KBM-7 (cell line): Measurements from ENCODE around the gene AGPAT2.
"Not testable (repeated sequence)": the region's sequence is repeated elsewhere in the genome, so short reads cannot be mapped to it uniquely, and the experiment has no call there.

Experiments used
- DNase-seq: peaks from one replicate; pipeline ENCODE4 v3.0.0-alpha.2; 2015
- in situ Hi-C: fragments of 300-500 bp; cut with MboI; formaldehyde crosslinking; loops from 2 replicates; pipeline ENCODE4 v1.14.3; 2020; ENCODE audit warnings: low sequenced_read_pairs, low pct_unique_long_range_greater_than_20kb, mixed read lengths

Gene AGPAT2

GRCh38 chr9:136721339-136722092 lies 34.3 kb upstream of the AGPAT2 start:
- no peak for DNase-seq
- in situ Hi-C loops = no loop called here

DNA sequence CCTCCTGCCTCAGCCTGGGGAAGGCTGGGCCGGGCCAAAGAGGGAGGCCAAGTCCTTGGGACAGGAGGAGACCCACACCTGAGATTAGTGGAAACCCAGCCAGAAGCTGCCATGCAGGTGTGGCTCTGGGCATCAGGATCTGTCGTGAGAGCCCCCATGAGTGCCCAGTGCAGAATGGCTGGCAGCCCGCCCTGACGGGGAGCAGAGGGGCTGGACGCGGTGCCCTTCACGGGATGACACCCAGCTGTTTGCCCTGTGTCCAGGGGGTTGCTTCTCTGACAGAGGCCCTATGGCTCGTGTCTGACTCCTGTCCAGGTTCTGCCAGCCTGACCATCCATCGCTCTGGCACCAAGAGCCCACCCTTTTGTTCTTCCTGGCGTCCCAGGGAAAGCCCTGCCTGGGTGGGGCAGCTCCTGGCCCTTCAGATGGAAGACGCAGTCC lies 33.7 kb upstream of the AGPAT2 start:
- no peak for DNase-seq
- in situ Hi-C loops = no loop called here

DNA sequence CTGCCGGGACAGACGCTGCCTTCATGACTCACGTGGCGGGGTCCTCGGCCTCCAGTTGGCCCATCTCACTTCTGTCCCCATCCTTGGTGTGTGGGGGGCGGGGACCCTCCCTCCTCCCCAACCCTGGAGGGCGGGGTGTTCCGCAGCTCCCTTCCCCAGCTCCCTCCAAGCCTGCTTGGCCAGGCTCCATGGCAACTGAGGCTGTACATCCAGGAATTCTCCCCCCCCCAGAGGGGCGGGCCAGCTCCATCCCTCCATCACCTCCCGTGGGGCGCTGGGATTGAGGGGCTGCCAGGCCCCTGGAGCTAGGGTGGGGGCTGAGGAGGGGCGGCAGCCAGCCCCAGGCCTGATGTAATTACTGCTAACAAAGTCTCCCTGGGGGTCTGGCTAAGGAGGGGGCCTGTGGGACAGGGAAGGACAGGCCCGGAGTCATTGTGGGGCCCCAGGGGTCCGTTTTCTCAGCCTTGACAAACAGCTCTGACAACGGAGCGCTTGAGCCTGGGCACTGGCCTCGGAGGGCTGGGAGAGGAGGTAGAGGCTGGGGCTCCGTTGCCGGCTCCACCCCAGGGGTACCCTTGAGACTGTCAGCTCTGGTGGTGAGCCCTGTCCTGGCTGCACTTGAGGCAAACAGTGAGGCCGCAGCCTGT lies 33.1 kb upstream of the AGPAT2 start:
- in situ Hi-C loops = no loop called here
- DNase-seq = no peak

- in situ Hi-C loops = no loop called here
- no peak for DNase-seq
These were observed 32.1 kb upstream of the AGPAT2 start for GRCh38 chr9:136719195-136719880.

DNA sequence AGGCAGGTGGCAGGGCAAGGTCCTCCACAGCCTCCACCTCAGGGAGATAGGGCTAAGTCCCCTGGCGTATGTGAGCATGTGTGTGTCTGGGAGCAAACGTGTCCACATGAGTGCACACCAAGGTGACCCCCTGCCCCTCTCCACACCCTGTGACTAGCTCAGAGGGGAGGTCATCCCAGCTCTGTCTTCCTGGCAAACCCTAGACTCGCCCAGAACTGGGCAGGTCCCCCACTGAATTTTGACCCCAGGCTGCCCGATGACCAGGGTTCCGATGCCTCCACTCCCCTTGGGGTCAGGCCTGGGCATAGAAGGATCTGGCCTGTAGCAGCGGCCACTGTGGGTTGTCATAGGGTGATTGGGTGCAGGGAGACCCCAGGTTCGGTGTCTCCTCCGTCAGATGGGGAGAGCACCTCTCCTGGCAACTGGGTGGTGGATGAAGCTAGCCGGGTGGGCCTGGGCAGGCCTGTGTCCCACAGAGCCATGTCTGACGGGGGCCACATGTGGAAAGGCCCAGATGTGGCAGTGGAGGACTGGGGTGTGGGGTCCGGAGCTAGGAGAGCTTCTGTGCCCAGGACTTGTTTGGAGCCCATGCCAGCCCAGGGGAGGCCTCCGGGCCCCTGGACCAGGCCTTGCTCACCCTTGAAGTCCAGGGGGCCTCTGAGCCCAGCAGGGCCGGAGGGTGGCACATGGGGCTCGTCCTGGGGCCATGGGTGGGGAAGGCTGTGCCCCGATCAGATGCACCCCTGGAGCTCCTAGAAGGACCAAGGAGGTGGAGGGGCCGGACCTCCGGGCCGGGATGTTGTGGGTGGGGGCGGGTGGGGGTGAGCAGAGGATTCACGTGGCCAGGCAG lies 31.3 kb upstream of the AGPAT2 start:
- no peak for DNase-seq
- in situ Hi-C loops = no loop called here

GRCh38 chr9:136717399-136717798 lies 30.1 kb upstream of the AGPAT2 start:
- in situ Hi-C loops = no loop called here
- no peak for DNase-seq

GRCh38 chr9:136714893-136715274 lies 27.6 kb upstream of the AGPAT2 start:
- no peak for DNase-seq
- in situ Hi-C loops = no loop called here

DNA sequence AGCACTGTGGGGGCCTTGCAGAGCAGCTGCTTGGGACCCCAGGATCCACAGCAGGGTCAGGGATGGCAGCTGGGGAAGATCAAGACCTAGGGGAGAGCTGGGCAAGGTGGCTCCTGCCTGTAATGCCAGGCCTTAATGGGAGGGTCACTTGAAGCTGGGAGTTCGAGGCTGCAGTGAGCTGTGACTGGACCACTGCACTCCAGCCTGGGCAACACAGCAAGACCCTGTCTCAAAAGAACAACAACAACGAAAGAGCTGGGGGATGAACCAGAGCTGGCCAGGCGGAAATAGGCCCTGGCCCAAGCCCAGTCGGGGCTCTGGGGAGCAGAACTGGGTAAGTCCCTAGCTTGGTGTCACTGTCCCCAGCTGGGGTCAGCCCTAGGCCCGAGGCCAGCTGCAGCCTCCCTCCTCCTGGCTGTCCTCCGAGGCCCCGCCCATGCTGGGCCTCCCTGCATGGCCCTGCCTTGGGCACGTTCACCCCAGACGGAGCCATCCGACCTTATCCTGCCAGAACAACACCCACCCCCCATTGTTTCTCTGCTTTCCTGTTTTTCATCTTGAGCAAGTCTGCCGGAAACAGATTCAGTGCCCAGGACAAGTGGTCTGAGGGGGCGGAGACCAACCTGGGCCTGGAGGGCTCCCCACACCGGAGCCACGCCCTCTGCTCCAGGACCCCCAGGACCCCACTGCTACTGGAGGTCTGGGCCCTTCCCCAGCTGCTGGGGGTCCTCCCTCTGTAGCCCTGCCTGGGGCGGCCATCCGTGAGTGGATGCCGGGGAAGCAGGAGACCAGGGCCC lies 27.0 kb upstream of the AGPAT2 start:
- DNase-seq = peak; percentile 85
- in situ Hi-C loops = no loop called here

DNA sequence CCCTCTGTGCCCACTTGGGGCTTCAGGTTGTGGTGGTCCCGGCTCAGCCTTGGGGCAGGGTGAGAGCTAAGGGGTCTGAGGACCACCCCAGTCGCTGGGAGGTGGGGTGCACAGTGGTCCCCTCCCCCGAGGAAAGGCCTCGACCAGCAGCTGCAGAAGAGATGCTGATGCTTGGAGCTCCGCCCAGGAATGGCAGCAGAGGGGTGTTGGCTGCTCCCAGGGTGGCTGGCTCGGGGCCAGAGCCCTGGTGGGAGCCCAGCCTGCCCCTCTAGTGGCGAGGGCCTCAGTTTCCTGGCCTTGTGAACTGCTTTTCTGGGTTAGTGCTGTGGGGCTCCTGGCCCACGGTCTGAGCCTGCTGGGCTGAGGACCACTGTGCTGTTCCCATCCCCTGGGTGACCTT lies 26.3 kb upstream of the AGPAT2 start:
- DNase-seq = no peak
- in situ Hi-C loops = no loop called here

DNA sequence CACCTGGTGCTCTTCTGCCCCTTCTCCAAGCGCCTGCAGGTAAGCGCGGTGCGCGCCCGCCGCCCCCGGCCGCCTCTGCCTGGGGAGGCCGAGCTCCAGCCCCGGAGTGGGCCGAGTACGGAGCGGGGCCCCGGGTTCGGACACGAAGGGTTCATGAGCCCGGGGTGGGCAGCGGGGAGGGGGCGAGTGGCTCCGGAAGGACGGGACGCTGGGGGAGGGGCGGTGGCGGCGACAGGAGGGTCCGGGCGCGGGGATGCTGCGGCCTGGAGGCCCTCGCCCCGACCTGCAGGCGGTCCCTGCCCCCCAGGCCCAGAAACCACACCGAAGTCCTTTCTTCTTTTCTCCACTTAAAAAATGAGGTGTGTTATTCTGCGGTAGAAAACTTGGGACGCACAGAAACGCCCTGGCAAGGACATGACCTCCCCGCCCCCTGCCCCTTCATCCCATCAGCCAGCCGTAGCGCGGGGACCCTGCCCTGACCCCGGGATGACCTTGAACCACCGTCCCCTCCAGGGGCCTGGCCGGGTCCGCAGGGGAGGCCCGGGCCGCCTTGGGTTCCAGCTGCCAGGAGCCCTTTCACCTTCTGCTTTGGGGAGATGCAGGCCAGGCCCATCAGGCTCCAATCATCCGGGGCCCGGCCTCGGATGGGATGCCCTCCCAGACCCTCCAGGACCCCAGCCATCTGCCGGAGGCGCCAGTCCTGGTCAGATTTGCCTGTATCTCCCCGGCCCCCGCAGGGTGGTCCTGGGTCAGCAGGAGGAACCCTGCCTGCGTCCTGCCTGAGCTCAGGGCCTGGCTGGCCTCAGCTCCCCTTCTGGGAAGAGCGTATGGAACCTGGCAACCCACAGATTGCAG lies 25.7 kb upstream of the AGPAT2 start:
- in situ Hi-C loops = no loop called here
- DNase-seq = no peak

DNA sequence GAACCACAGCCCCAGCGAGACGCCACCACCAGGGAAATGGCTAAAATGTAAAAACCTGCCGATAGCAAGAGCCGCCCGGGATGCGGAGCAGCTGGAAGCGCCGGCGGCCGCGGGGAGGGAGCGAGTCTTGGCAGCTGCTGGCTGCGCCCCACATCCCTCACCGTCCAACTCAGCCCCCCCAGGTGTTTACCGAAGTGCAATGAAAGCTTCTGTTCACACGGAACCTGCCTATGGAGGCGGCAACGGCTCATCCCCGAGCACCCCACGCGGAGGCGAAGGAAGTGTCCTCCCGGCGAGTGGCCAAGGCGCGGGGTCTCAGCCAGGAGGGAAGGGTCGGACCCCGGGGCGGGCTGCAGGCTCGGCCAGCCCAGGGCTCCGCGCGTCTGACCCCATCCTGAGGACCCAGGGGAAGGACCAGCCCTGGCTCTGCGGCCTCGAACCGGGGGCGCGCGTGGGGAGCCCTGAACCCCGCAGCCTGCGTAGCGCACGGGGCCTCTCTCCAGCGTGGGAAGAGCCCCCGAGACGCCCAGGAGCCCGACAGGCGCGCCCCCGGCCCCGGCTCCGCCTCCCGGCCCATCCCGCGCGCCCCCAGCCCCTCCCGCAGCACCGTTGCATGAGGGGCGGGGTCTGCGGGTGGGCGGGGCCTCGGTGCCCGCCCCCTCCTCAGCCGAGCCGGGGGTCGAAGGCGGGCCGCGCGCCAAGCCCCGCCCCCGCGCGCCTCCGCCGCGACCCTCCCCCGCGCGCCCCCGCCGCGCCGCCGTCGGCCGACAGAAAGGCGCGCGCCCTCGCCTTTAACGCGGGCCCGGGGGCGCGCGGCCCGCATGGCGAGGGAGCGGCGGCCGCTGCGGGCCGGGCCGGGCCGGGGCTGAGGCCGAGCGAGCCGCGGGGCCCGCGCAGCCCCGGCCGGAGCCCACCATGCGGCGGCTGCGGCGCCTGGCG lies 24.8 kb upstream of the AGPAT2 start, which contains the start of gene DIPK1B:
TSS of gene DIPK1B (plus strand) at position 822 of the 939 bp plus-strand sequence. CDS start at position 916, 94 bp downstream.
- in situ Hi-C loops = no loop called here
- DNase-seq = peak; percentile 58

GRCh38 chr9:136711219-136711648 lies 24.0 kb upstream of the AGPAT2 start:
- DNase-seq, in situ Hi-C loops: not testable (repeated sequence)

DNA sequence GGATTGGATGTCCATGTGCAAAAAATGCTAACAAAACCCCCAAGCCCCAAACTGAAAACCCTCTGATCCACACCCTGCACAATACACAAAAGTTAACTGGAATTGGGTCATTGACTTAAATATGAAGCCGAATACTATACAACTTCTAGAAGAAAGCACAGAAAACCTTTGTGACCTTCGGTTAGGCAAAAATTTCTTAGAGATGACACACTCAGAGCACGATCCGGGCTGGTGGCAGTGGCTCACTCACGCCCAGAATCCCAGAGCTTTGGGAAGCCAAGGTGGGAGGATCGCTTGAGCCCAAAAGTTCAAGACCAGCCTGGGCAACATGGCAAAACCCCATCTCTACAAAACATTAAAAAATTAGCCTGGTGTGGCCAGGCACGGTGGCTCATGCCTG lies 23.3 kb upstream of the AGPAT2 start:
- in situ Hi-C loops = no loop called here
- DNase-seq = no peak

DNA sequence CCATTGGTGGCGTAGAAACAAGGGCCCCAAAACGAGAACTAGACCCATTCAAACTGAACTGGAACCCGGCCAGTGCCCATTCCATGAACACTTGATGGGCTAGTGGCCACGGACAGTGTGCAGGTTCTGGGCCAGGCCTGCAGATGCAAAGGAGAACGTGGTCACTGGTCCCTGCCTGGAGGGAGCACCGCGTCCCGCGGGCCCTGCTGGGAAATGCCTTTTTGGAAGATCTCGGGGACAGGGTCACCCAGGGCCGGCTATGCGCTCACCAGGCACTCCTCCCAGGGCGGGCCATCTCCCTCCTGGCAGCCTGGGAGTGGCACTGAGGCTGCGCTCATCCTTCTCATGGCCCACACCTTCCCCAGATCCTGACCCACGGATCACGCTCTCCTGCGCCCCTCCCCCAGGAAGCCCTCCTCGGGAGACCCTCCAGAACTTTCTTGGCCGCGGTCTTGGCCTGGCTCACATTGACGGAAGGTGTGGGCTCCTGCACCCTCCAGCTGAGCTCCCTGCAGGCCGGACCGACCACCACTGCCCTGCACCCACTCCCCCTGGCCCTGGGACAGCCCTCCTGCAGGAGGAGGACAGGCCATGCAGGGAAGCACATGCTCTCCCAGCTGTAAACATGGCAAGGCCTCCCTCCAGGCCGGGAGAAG lies 22.3 kb upstream of the AGPAT2 start:
- DNase-seq = no peak
- in situ Hi-C loops = no loop called here

GRCh38 chr9:136707849-136708517 lies 20.7 kb upstream of the AGPAT2 start:
- in situ Hi-C loops = no loop called here
- no peak for DNase-seq

DNA sequence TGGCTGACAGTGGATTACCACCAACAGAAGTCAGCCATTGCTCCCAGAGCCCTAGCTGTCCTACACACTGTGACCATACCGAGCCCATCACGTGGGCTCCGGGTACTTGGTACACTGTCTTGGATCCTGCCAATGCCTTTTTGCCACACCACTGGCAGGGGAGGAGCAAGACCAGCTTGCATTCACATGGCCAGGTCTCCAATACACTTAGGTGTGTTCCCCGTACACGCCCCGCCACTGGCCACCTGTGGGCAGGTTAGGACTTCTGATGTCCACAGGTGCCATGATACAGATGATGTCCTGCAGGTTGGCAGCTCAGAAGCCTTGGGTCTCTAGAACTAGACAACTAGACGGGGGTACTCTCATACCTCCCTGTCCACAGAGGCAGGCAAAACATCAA lies 19.8 kb upstream of the AGPAT2 start:
- in situ Hi-C loops = no loop called here
- no peak for DNase-seq
